ENCODE measurements around the gene RFX2.

Gene RFX2

GRCh38 chr19:6086068-6086788, 24.1 kb downstream of the RFX2 start:
- no peak overlapping the region for H3K4me2 ChIP-seq

DNA sequence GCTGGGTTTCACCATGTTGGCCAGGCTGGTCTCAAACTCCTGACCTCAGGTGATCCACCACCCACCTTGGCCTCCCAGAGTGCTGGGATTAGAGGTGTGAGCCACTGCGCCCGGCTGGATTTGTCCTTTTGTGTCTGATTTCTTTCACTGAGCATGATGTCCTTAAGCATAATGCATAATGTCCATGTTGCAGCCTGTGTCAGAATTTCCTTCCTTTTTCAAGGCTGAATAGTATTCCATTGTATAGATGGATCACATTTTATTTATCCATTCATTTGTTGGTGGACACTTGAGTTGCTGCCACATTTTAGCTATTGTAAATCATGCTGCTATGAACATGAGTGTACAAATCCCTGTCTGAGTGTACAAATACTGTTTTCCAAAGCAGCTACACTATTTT, 25.5 kb downstream of the RFX2 start:
- no peak for TF ChIP-seq CTCF (conservative IDR thresholded peaks at IDR 0.05; ENCODE audit: low read depth, low read length)
- H3K36me3 ChIP-seq (ENCODE audit: insufficient read depth) = no peaks in the 10 kb centered on the region
- no peak overlapping the region for H3K4me3 ChIP-seq (IDR thresholded peaks at IDR 0.05; ENCODE audit: insufficient read depth, low read depth, low read length)
- H4K20me1 ChIP-seq (ENCODE audit: insufficient read depth) = no peaks in the 10 kb centered on the region
- no peaks in the 10 kb centered on the region for H3K79me2 ChIP-seq (ENCODE audit: insufficient read depth, low read depth)
- H2AFZ ChIP-seq (ENCODE audit: low read depth) = no peak overlapping the region
- no peak overlapping the region for H3K4me2 ChIP-seq
- no peak overlapping the region for H3K27ac ChIP-seq
- H3K27me3 ChIP-seq (ENCODE audit: insufficient read depth, low read depth) = no peaks in the 10 kb centered on the region
- no peaks in the 10 kb centered on the region for H3K4me1 ChIP-seq (ENCODE audit: low read depth, poor library complexity, severe bottlenecking)
- no peak overlapping the region for H3K9ac ChIP-seq

More at GRCh38 chr19:6086068-6086788, 24.1 kb downstream of the RFX2 start:
- Histone ChIP-seq H2AFZ (ENCODE audit: low read depth) (no peak overlapping the region), H3K36me3 (ENCODE audit: insufficient read depth) (no peaks in the 10 kb centered on the region), H3K79me2 (ENCODE audit: insufficient read depth, low read depth) (no peaks in the 10 kb centered on the region), H3K27me3 (ENCODE audit: insufficient read depth, low read depth) (no peaks in the 10 kb centered on the region), H3K27ac (no peak overlapping the region), H4K20me1 (ENCODE audit: insufficient read depth) (no peaks in the 10 kb centered on the region), H3K4me3 (IDR thresholded peaks at IDR 0.05; ENCODE audit: insufficient read depth, low read depth, low read length) (no peak overlapping the region), H3K9ac (no peak overlapping the region), H3K4me1 (ENCODE audit: low read depth, poor library complexity, severe bottlenecking) (no peaks in the 10 kb centered on the region)
- TF ChIP-seq CTCF (conservative IDR thresholded peaks at IDR 0.05; ENCODE audit: low read depth, low read length) = no peak

GRCh38 chr19:6079107-6079506, 31.2 kb downstream of the RFX2 start:
- no peaks in the 10 kb centered on the region for H4K20me1 ChIP-seq (ENCODE audit: insufficient read depth)
- H3K27me3 ChIP-seq (ENCODE audit: insufficient read depth, low read depth) = no peaks in the 10 kb centered on the region
- no peak overlapping the region for H3K9ac ChIP-seq
- H3K79me2 ChIP-seq (ENCODE audit: insufficient read depth, low read depth) = no peaks in the 10 kb centered on the region
- H3K4me2 ChIP-seq = no peak overlapping the region
- H3K4me1 ChIP-seq (ENCODE audit: low read depth, poor library complexity, severe bottlenecking) = no peaks in the 10 kb centered on the region
- no peaks in the 10 kb centered on the region for H3K36me3 ChIP-seq (ENCODE audit: insufficient read depth)
- no peak overlapping the region for H3K27ac ChIP-seq
- TF ChIP-seq CTCF (conservative IDR thresholded peaks at IDR 0.05; ENCODE audit: low read depth, low read length) = no peak
- no peak overlapping the region for H2AFZ ChIP-seq (ENCODE audit: low read depth)
- H3K4me3 ChIP-seq (IDR thresholded peaks at IDR 0.05; ENCODE audit: insufficient read depth, low read depth, low read length) = no peak overlapping the region

GRCh38 chr19:6078068-6078467, 32.2 kb downstream of the RFX2 start:
- Histone ChIP-seq H3K9ac (no peak overlapping the region), H3K27me3 (ENCODE audit: insufficient read depth, low read depth) (no peaks in the 10 kb centered on the region), H4K20me1 (ENCODE audit: insufficient read depth) (no peaks in the 10 kb centered on the region), H3K79me2 (ENCODE audit: insufficient read depth, low read depth) (no peaks in the 10 kb centered on the region), H3K27ac (no peak overlapping the region), H3K4me2 (no peak overlapping the region), H3K36me3 (ENCODE audit: insufficient read depth) (no peaks in the 10 kb centered on the region), H3K4me1 (ENCODE audit: low read depth, poor library complexity, severe bottlenecking) (no peaks in the 10 kb centered on the region), H2AFZ (ENCODE audit: low read depth) (no peak overlapping the region), H3K4me3 (IDR thresholded peaks at IDR 0.05; ENCODE audit: insufficient read depth, low read depth, low read length) (no peak overlapping the region)
- TF ChIP-seq CTCF (conservative IDR thresholded peaks at IDR 0.05; ENCODE audit: low read depth, low read length) = no peak

Measured in KMS-11 (cell line).